ENCODE measurements around the gene RNF141.

RNF141 gene

GRCh38 chr11:10551845-10552352, 10.9 kb upstream of the RNF141 start:
- Histone ChIP-seq H3K4me2 (ENCODE audit: insufficient read depth, low read length, poor library complexity, severe bottlenecking) (no peak overlapping the region), H3K9ac (ENCODE audit: low read depth, low read length, poor library complexity) (no peak overlapping the region), H3K4me3 (ENCODE audit: low read length in 2 of 2) (no peak overlapping the region), H2BK15ac (ENCODE audit: low read length) (no peak overlapping the region), H3K79me1 (ENCODE audit: low read depth, low read length) (no peaks in the 10 kb centered on the region), H4K91ac (ENCODE audit: low read depth, low read length, poor library complexity) (no peak overlapping the region), H4K8ac (ENCODE audit: low read depth, low read length) (no peak overlapping the region), H2AFZ (ENCODE audit: low read length) (no peak overlapping the region), H3K23ac (ENCODE audit: low read depth, low read length, poor library complexity) (no peak overlapping the region), H2BK5ac (ENCODE audit: low read length) (no peak overlapping the region), H3K18ac (ENCODE audit: low read length) (no peak overlapping the region), H3K4ac (ENCODE audit: low read length) (no peak overlapping the region), H3K14ac (ENCODE audit: low read length) (no peak overlapping the region), H2BK12ac (ENCODE audit: low read length) (no peak overlapping the region), H2AK5ac (ENCODE audit: low read depth, low read length) (no peak overlapping the region), H3K4me1 (ENCODE audit: control insufficient read depth in 2 of 2, insufficient read depth in 1 of 2, low read depth in 1 of 2, low read length in 2 of 2) (no peaks in the 10 kb centered on the region), H3K9me3 (replicated peaks in 1 of 2; ENCODE audit: control insufficient read depth in 2 of 2, insufficient read depth in 1 of 2, low read depth in 1 of 2, low read length in 2 of 2) (no peaks in the 10 kb centered on the region), H2BK120ac (ENCODE audit: low read depth, low read length) (no peak overlapping the region), H3K27ac (replicated peaks; ENCODE audit: low read length) (no peak overlapping the region), H3K36me3 (replicated peaks in 1 of 2; ENCODE audit: control insufficient read depth in 2 of 2, insufficient read depth in 2 of 2, low read length in 2 of 2) (no peaks in the 10 kb centered on the region), H3K27me3 (ENCODE audit: control insufficient read depth in 3 of 3, insufficient read depth in 3 of 3, low read depth in 1 of 3, low read length in 3 of 3) (peaks cover 0 to 14% (median 0%) of the 10 kb centered on the region in 3 experiments)
- no CpG with 5 or more reads among the region's 3 CpGs for WGBS, 2 donors (ENCODE audit: extremely low coverage in 2 of 2, insufficient read length in 2 of 2, insufficient replicate concordance in 1 of 2)
- no peak for DNase-seq (ENCODE audit: low spot score)

- Histone ChIP-seq H2BK5ac (ENCODE audit: low read length) (no peak overlapping the region), H3K4me1 (ENCODE audit: control insufficient read depth in 2 of 2, insufficient read depth in 1 of 2, low read depth in 1 of 2, low read length in 2 of 2) (no peaks in the 10 kb centered on the region), H3K14ac (ENCODE audit: low read length) (no peak overlapping the region), H3K4ac (ENCODE audit: low read length) (no peak overlapping the region), H4K8ac (ENCODE audit: low read depth, low read length) (no peak overlapping the region), H3K27ac (replicated peaks; ENCODE audit: low read length) (no peak overlapping the region), H3K9ac (ENCODE audit: low read depth, low read length, poor library complexity) (no peak overlapping the region), H3K4me2 (ENCODE audit: insufficient read depth, low read length, poor library complexity, severe bottlenecking) (no peak overlapping the region), H4K91ac (ENCODE audit: low read depth, low read length, poor library complexity) (no peak overlapping the region), H2BK120ac (ENCODE audit: low read depth, low read length) (no peak overlapping the region), H2AFZ (ENCODE audit: low read length) (no peak overlapping the region), H3K36me3 (replicated peaks in 1 of 2; ENCODE audit: control insufficient read depth in 2 of 2, insufficient read depth in 2 of 2, low read length in 2 of 2) (no peaks in the 10 kb centered on the region), H3K23ac (ENCODE audit: low read depth, low read length, poor library complexity) (no peak overlapping the region), H3K27me3 (ENCODE audit: control insufficient read depth in 3 of 3, insufficient read depth in 3 of 3, low read depth in 1 of 3, low read length in 3 of 3) (peaks cover 0 to 8% (median 0%) of the 10 kb centered on the region in 3 experiments), H3K18ac (ENCODE audit: low read length) (no peak overlapping the region), H2BK12ac (ENCODE audit: low read length) (no peak overlapping the region), H2BK15ac (ENCODE audit: low read length) (no peak overlapping the region), H3K9me3 (replicated peaks in 1 of 2; ENCODE audit: control insufficient read depth in 2 of 2, insufficient read depth in 1 of 2, low read depth in 1 of 2, low read length in 2 of 2) (no peaks in the 10 kb centered on the region), H2AK5ac (ENCODE audit: low read depth, low read length) (no peak overlapping the region), H3K4me3 (ENCODE audit: low read length in 2 of 2) (no peak overlapping the region), H3K79me1 (ENCODE audit: low read depth, low read length) (no peaks in the 10 kb centered on the region)
- DNase-seq (ENCODE audit: low spot score): no peak
- no CpG with 5 or more reads among the region's 4 CpGs for WGBS, 2 donors (ENCODE audit: extremely low coverage in 2 of 2, insufficient read length in 2 of 2, insufficient replicate concordance in 1 of 2)
Observed at GRCh38 chr11:10551290-10551592, 10.3 kb upstream of the RNF141 start.

GRCh38 chr11:10550503-10551289, 9.7 kb upstream of the RNF141 start:
- H4K8ac ChIP-seq (ENCODE audit: low read depth, low read length): no peak overlapping the region
- no peak overlapping the region for H3K27ac ChIP-seq (replicated peaks; ENCODE audit: low read length)

GRCh38 chr11:10544491-10545465, 3.8 kb upstream of the RNF141 start:
- no peaks in the 10 kb centered on the region for H3K27me3 ChIP-seq (ENCODE audit: control insufficient read depth in 3 of 3, insufficient read depth in 3 of 3, low read depth in 1 of 3, low read length in 3 of 3)
- peak overlapping the region; percentile 15 for H2AK5ac ChIP-seq (ENCODE audit: low read depth, low read length)
- no peak overlapping the region for H3K23ac ChIP-seq (ENCODE audit: low read depth, low read length, poor library complexity)
- no peak overlapping the region for H2AFZ ChIP-seq (ENCODE audit: low read length)
- no peak overlapping the region for H3K27ac ChIP-seq (replicated peaks; ENCODE audit: low read length)
- H4K91ac ChIP-seq (ENCODE audit: low read depth, low read length, poor library complexity): no peak overlapping the region
- H3K4me3 ChIP-seq (ENCODE audit: low read length in 2 of 2): peak overlapping the region in 1 of 2 donors; percentile 26
- peak overlapping the region; percentile 3 for H3K14ac ChIP-seq (ENCODE audit: low read length)
- H3K36me3 ChIP-seq (replicated peaks in 1 of 2; ENCODE audit: control insufficient read depth in 2 of 2, insufficient read depth in 2 of 2, low read length in 2 of 2): no peaks in the 10 kb centered on the region
- no peak overlapping the region for H3K4ac ChIP-seq (ENCODE audit: low read length)
- no peak overlapping the region for H4K8ac ChIP-seq (ENCODE audit: low read depth, low read length)
- peaks cover 4% of the 10 kb centered on the region for H3K79me1 ChIP-seq (ENCODE audit: low read depth, low read length)
- no peak for DNase-seq (ENCODE audit: low spot score)
- H2BK12ac ChIP-seq (ENCODE audit: low read length): no peak overlapping the region
- peaks cover 0 to 3% of the 10 kb centered on the region in 2 donors for H3K9me3 ChIP-seq (replicated peaks in 1 of 2; ENCODE audit: control insufficient read depth in 2 of 2, insufficient read depth in 1 of 2, low read depth in 1 of 2, low read length in 2 of 2)
- H2BK120ac ChIP-seq (ENCODE audit: low read depth, low read length): no peak overlapping the region
- H2BK15ac ChIP-seq (ENCODE audit: low read length): no peak overlapping the region
- H3K4me2 ChIP-seq (ENCODE audit: insufficient read depth, low read length, poor library complexity, severe bottlenecking): no peak overlapping the region
- no CpG with 5 or more reads among the region's 7 CpGs for WGBS, 2 donors (ENCODE audit: extremely low coverage in 2 of 2, insufficient read length in 2 of 2, insufficient replicate concordance in 1 of 2)
- H3K18ac ChIP-seq (ENCODE audit: low read length): peak overlapping the region; percentile 1
- no peak overlapping the region for H2BK5ac ChIP-seq (ENCODE audit: low read length)
- H3K9ac ChIP-seq (ENCODE audit: low read depth, low read length, poor library complexity): no peak overlapping the region
- peaks cover 0 to 3% of the 10 kb centered on the region in 2 donors for H3K4me1 ChIP-seq (ENCODE audit: control insufficient read depth in 2 of 2, insufficient read depth in 1 of 2, low read depth in 1 of 2, low read length in 2 of 2)

More at GRCh38 chr11:10550503-10551289, 9.7 kb upstream of the RNF141 start:
- H3K4me2 ChIP-seq (ENCODE audit: insufficient read depth, low read length, poor library complexity, severe bottlenecking): no peak overlapping the region
- H3K4ac ChIP-seq (ENCODE audit: low read length): no peak overlapping the region
- no peak overlapping the region for H4K91ac ChIP-seq (ENCODE audit: low read depth, low read length, poor library complexity)
- no peaks in the 10 kb centered on the region for H3K9me3 ChIP-seq (replicated peaks in 1 of 2; ENCODE audit: control insufficient read depth in 2 of 2, insufficient read depth in 1 of 2, low read depth in 1 of 2, low read length in 2 of 2)
- H2BK12ac ChIP-seq (ENCODE audit: low read length): no peak overlapping the region
- no peak overlapping the region for H2AFZ ChIP-seq (ENCODE audit: low read length)
- no peak overlapping the region for H3K4me3 ChIP-seq (ENCODE audit: low read length in 2 of 2)
- no peak overlapping the region for H2BK15ac ChIP-seq (ENCODE audit: low read length)
- no peaks in the 10 kb centered on the region for H3K4me1 ChIP-seq (ENCODE audit: control insufficient read depth in 2 of 2, insufficient read depth in 1 of 2, low read depth in 1 of 2, low read length in 2 of 2)
- DNase-seq (ENCODE audit: low spot score): no peak
- H3K36me3 ChIP-seq (replicated peaks in 1 of 2; ENCODE audit: control insufficient read depth in 2 of 2, insufficient read depth in 2 of 2, low read length in 2 of 2): no peaks in the 10 kb centered on the region
- H2AK5ac ChIP-seq (ENCODE audit: low read depth, low read length): no peak overlapping the region
- H2BK5ac ChIP-seq (ENCODE audit: low read length): no peak overlapping the region
- no CpG with 5 or more reads among the region's 3 CpGs for WGBS, 2 donors (ENCODE audit: extremely low coverage in 2 of 2, insufficient read length in 2 of 2, insufficient replicate concordance in 1 of 2)
- H2BK120ac ChIP-seq (ENCODE audit: low read depth, low read length): no peak overlapping the region
- no peak overlapping the region for H3K23ac ChIP-seq (ENCODE audit: low read depth, low read length, poor library complexity)
- no peak overlapping the region for H3K14ac ChIP-seq (ENCODE audit: low read length)
- no peak overlapping the region for H3K9ac ChIP-seq (ENCODE audit: low read depth, low read length, poor library complexity)
- peaks cover 0 to 3% (median 0%) of the 10 kb centered on the region in 3 experiments for H3K27me3 ChIP-seq (ENCODE audit: control insufficient read depth in 3 of 3, insufficient read depth in 3 of 3, low read depth in 1 of 3, low read length in 3 of 3)
- H3K79me1 ChIP-seq (ENCODE audit: low read depth, low read length): no peaks in the 10 kb centered on the region
- H3K18ac ChIP-seq (ENCODE audit: low read length): no peak overlapping the region

Data from neuronal stem cell (in vitro differentiated cells).